K562 (cell line): ENCODE measurements around the gene SNX19. TPM values are rescaled to one million over a fixed set of nuclear protein-coding genes. Genes with fewer than 3 reads are reported as not detected.
A peak's percentile ranks its signal among the peaks of the same experiment; 100 is the strongest.

Source experiments
- ATAC-seq: fragments of 200-7000 bp; cut with Tn5 transposase; 3 replicates; pipeline ENCODE4 v1.9.1; 2020; ENCODE audit warnings: moderate library complexity
- BruUV-seq: library from RNA; stranded (reverse); fragments of 400-500 nt; replicated peaks from 2 replicates; lab custom pipeline; 2021; lab: Mats Ljungman, UMichigan
- CTCF ChIA-PET: fragments of 300-600 bp; formaldehyde crosslinking; extraction: SDS; loops from one replicate; lab custom pipeline; 2021; ENCODE audit warnings: low intra/inter-chr PET ratio; lab: Yijun Ruan, JAX
- POLR2A ChIA-PET: fragments of 300-600, 350-650 bp; sonication (Branson Sonifier 250); formaldehyde crosslinking; extraction: SDS; loops from one replicate; lab custom pipeline; 2021; ENCODE audit warnings: antibody characterized with exemption, inconsistent platforms; lab: Yijun Ruan, JAX
- DNase-seq, 4 experiments: peaks; one replicate each; pipeline versions ENCODE4 v3.0.0 to v3.0.0-alpha.2; 2011 to 2018; ENCODE audit warnings: low spot score in 3 of 4, mixed read lengths in 3 of 4; ENCODE audit errors: extremely low read depth in 1 of 4
- FAIRE-seq: peaks from 2 replicates; lab custom pipeline; 2011; peaks lifted over from hg19 to GRCh38; lab: Jason Lieb, UNC
- H2AFZ ChIP-seq: 2 replicates; pipeline ENCODE4 v1.6.0; 2011; ENCODE audit warnings: low read depth, low read length, control low read depth, inconsistent platforms
- H3K27ac ChIP-seq: fragments of 200-600 bp; 3 replicates; pipeline ENCODE4 v1.8.0; 2011; ENCODE audit warnings: low read depth, mild to moderate bottlenecking, control low read depth, inconsistent platforms, low read length, moderate library complexity, mixed read lengths; ENCODE audit errors: extremely low read depth
- H3K27me3 ChIP-seq, 2 experiments: fragments of 300-600 bp in 1 of 2; 2 replicates in 1 of 2; 3 replicates in 1 of 2; pipeline versions ENCODE4 v1.6.0 to v1.8.0; 2011; ENCODE audit warnings: inconsistent platforms in 2 of 2, low read length in 2 of 2, mild to moderate bottlenecking in 1 of 2, mixed read lengths in 1 of 2, moderate library complexity in 1 of 2; ENCODE audit not compliant: control insufficient read depth in 2 of 2, insufficient read depth in 2 of 2
- H3K36me3 ChIP-seq: fragments of 300-600 bp; 3 replicates; pipeline ENCODE4 v1.8.0; 2011; ENCODE audit warnings: mild to moderate bottlenecking, low read length, inconsistent platforms; ENCODE audit not compliant: control insufficient read depth, insufficient read depth
- H3K4me1 ChIP-seq, 2 experiments: fragments of 200-600 bp in 1 of 2; replicated peaks in 1 of 2; 2 replicates in 1 of 2; 3 replicates in 1 of 2; pipeline versions ENCODE4 v1.5.1 to v1.8.0; 2011; ENCODE audit warnings: inconsistent platforms in 2 of 2, low read length in 2 of 2, mild to moderate bottlenecking in 1 of 2, mixed read lengths in 1 of 2, moderate library complexity in 1 of 2; ENCODE audit not compliant: control insufficient read depth in 2 of 2, insufficient read depth in 2 of 2
- H3K4me2 ChIP-seq: 2 replicates; pipeline ENCODE4 v1.6.1; 2011; ENCODE audit warnings: low read length, control low read depth, inconsistent platforms, mixed read lengths; ENCODE audit not compliant: insufficient read depth
- H3K4me3 ChIP-seq: fragments of 200-600 bp; sonication (generic), shearing (Covaris generic); 2 replicates; pipeline ENCODE4 v1.5.1; 2016; ENCODE audit warnings: control low read depth, inconsistent platforms
- H3K79me2 ChIP-seq: fragments of 200-600 bp; 3 replicates; pipeline ENCODE4 v1.8.0; 2011; ENCODE audit warnings: low read length, inconsistent platforms; ENCODE audit not compliant: control insufficient read depth, insufficient read depth
- H3K9ac ChIP-seq, 2 experiments: 2 replicates each; pipeline versions ENCODE4 v1.6.0 to v1.6.1; 2011; ENCODE audit warnings: low read depth in 2 of 2, low read length in 2 of 2, control low read depth in 1 of 2, inconsistent platforms in 1 of 2, mild to moderate bottlenecking in 1 of 2, mixed read lengths in 1 of 2; ENCODE audit not compliant: insufficient read depth in 1 of 2
- H3K9me1 ChIP-seq: one replicate; pipeline ENCODE4 v1.6.0; 2011; ENCODE audit warnings: inconsistent platforms, mild to moderate bottlenecking, low read length, moderate library complexity; ENCODE audit not compliant: control insufficient read depth, insufficient read depth
- H3K9me3 ChIP-seq: replicated peaks from 2 replicates; pipeline ENCODE4 v1.5.1; 2011; ENCODE audit warnings: low read depth, low read length, inconsistent platforms; ENCODE audit not compliant: control insufficient read depth, insufficient read depth
- H4K20me1 ChIP-seq: replicated peaks from 2 replicates; pipeline ENCODE4 v1.6.1; 2011; ENCODE audit warnings: low read length, inconsistent platforms, mixed read lengths; ENCODE audit not compliant: control insufficient read depth, insufficient read depth
- ARID3A ChIP-seq: IDR thresholded peaks from 2 replicates; pipeline ENCODE4 v1.6.1; 2012; ENCODE audit warnings: low read depth, low read length, improper control_type of control experiment, borderline replicate concordance
- ETV1 ChIP-seq: fragments of 450-650 bp; conservative IDR thresholded peaks from 2 replicates; pipeline ENCODE4 v1.6.1; 2016; ENCODE audit warnings: missing genetic modification characterization, control low read depth, low read depth, missing compliant biosample characterization
- GTF2A2 ChIP-seq: IDR thresholded peaks from 2 replicates; pipeline ENCODE4 v1.6.1; 2016; ENCODE audit warnings: mild to moderate bottlenecking, missing genetic modification characterization, missing compliant biosample characterization
- HNRNPK ChIP-seq: fragments of 200-400 bp; formaldehyde crosslinking; IDR thresholded peaks from one replicate; pipeline ENCODE4 v1.6.1; 2018; ENCODE audit warnings: mild to moderate bottlenecking, low read depth, low read length; ENCODE audit not compliant: poor library complexity, severe bottlenecking
- MBD2 ChIP-seq: sonication (generic); IDR thresholded peaks from 2 replicates; pipeline ENCODE4 v1.6.1; 2016; ENCODE audit warnings: low read depth, borderline replicate concordance
- RFX1 ChIP-seq: fragments of 450-650 bp; IDR thresholded peaks from 2 replicates; pipeline ENCODE4 v1.6.1; 2016; ENCODE audit warnings: mild to moderate bottlenecking, moderate library complexity
- ZNF511 ChIP-seq: sonication (generic); formaldehyde crosslinking; IDR thresholded peaks from 2 replicates; pipeline ENCODE4 v1.8.0; 2022; ENCODE audit warnings: mild to moderate bottlenecking, missing genetic modification reagents
- ZNF518B ChIP-seq: fragments of 250-450 bp; sonication (Bioruptor Pico); IDR thresholded peaks from 2 replicates; pipeline ENCODE4 v1.5.0; 2021; ENCODE audit warnings: mild to moderate bottlenecking, moderate library complexity
- ZNF740 ChIP-seq, 3 experiments: fragments of 200-800 bp in 1 of 3; sonication (Bioruptor generic) in 1 of 3; sonication (generic) in 1 of 3; formaldehyde crosslinking in 1 of 3; IDR thresholded peaks; 2 replicates each; pipeline versions ENCODE4 v1.6.1 to v1.8.0; 2016 to 2022; ENCODE audit warnings: mild to moderate bottlenecking in 2 of 3, missing compliant biosample characterization in 2 of 3, missing genetic modification characterization in 2 of 3, missing genetic modification reagents in 1 of 3
- WGBS: fragments of 100-300 bp; shearing (Covaris generic); methylation state at CpG from one replicate; pipeline ENCODE4 v1.1.6; 2016; ENCODE audit warnings: low coverage, mixed read lengths; ENCODE audit not compliant: insufficient coverage; ENCODE audit errors: missing lambda C conversion rate; 5-methylcytosine and 5-hydroxymethylcytosine counted together
- in situ Hi-C: fragments of 300-500 bp; cut with MboI; formaldehyde crosslinking; loops from 4 replicates; pipeline ENCODE4 v1.15.0; 2018; ENCODE audit warnings: inconsistent platforms, mixed read lengths
- intact Hi-C: fragments of 100-400 bp; cut with micrococcal nuclease; formaldehyde crosslinking; loops from 2 replicates; pipeline ENCODE4 v1.14.2; 2022
- polyA plus RNA-seq, 8 experiments: library from polyadenylated mRNA; depleted of rRNA in 4 of 8; stranded (reverse) in 5 of 8; unstranded in 3 of 8; fragments of >200 nt; fragmentation: Nextera tagmentation in 2 of 8; fragmentation: Illumina TruSeq in 1 of 8; extraction: Ambion mirVana in 2 of 8; extraction: Trizol in 1 of 8; gene quantifications; 2 replicates each; pipeline versions ENCODE4 v1.2.1 to v1.2.3, GENCODE V29; 2011 to 2014; ENCODE audit warnings: inconsistent platforms in 1 of 8, missing spikeins in 1 of 8
- total RNA-seq, 7 experiments: library from RNA; depleted of rRNA in 6 of 7; stranded (reverse); fragments of >200 nt in 6 of 7; fragmentation: Illumina TruSeq in 2 of 7; extraction: Trizol in 2 of 7; gene quantifications; 2 replicates each; pipeline versions ENCODE4 v1.2.1 to v1.2.3, GENCODE V29; 2011 to 2021; ENCODE audit warnings: low replicate concordance in 1 of 7

Gene SNX19
- total and polyA plus RNA-seq, 9 of the 15 experiments (the other 6 are each of a cell fraction or from before 2014, with no cell fraction given) = 2.2 to 31.3 (median 19.6) TPM

- FAIRE-seq = no peak
Observed at GRCh38 chr11:130831506-130831905, 84.8 kb downstream of the SNX19 start.

GRCh38 chr11:130830566-130830965, 85.7 kb downstream of the SNX19 start:
- Histone ChIP-seq H3K79me2 (no peaks in the 10 kb centered on the region), H3K27ac (no peak overlapping the region), H3K36me3 (no peaks in the 10 kb centered on the region), H3K4me1 (no peaks in the 10 kb centered on the region), H3K4me2 (no peak overlapping the region), H3K27me3 (peaks cover 0 to 25% of the 10 kb centered on the region in 2 experiments; a peak in 2 of 5 replicates), H3K9me3 (no peaks in the 10 kb centered on the region), H4K20me1 (0 out of 2 replicates have a peak, but pooled peaks cover 3% of the 10 kb centered on the region), H3K9ac (no peak overlapping the region), H2AFZ (no peak overlapping the region), H3K4me3 (no peak overlapping the region), H3K9me1 (no peaks in the 10 kb centered on the region)
- CTCF ChIA-PET = no interaction called here
- no TSS peak for BruUV-seq
- ATAC-seq (no peak), DNase-seq (no peak), FAIRE-seq (no peak)
- 0% methylated on average over 6 of the region's 6 CpGs for WGBS
- in situ Hi-C loops (no loop called here), intact Hi-C loops (no loop called here)
- POLR2A ChIA-PET = no interaction called here
- no peak for TF ChIP-seq MBD2
- TF ChIP-seq ARID3A = no peak
- TF ChIP-seq ZNF511 (CRISPR knock-in tag) = no peak
- no peak for TF ChIP-seq ZNF740 (CRISPR knock-in tag; IDR thresholded peaks at IDR 0.05)
- TF ChIP-seq ZNF740 (tag; IDR thresholded peaks at IDR 0.05) = no peak
- no peak for TF ChIP-seq GTF2A2
- no peak for TF ChIP-seq ZNF518B (CRISPR knock-in tag)

More at GRCh38 chr11:130831506-130831905, 84.8 kb downstream of the SNX19 start:
- ChIA-PET POLR2A (no interaction called here), CTCF (no interaction called here)
- H3K4me2 ChIP-seq = no peak overlapping the region
- H2AFZ ChIP-seq = no peak overlapping the region
- no peaks in the 10 kb centered on the region for H3K79me2 ChIP-seq
- H3K9me3 ChIP-seq = no peaks in the 10 kb centered on the region
- in situ Hi-C loops = no loop called here
- H3K4me1 ChIP-seq = no peaks in the 10 kb centered on the region
- WGBS = 0% methylated on average over 6 of the region's 7 CpGs
- H3K36me3 ChIP-seq = no peaks in the 10 kb centered on the region
- no TSS peak for BruUV-seq
- intact Hi-C loops = no loop called here
- DNase-seq (no peak), ATAC-seq (no peak)
- TF ChIP-seq RFX1 = peak; percentile 71
- no peak for TF ChIP-seq HNRNPK
- no peak for TF ChIP-seq ETV1 (tag)
- H4K20me1 ChIP-seq = 0 out of 2 replicates have a peak, but pooled peaks cover 1% of the 10 kb centered on the region
- no peak overlapping the region for H3K4me3 ChIP-seq
- H3K9me1 ChIP-seq = no peaks in the 10 kb centered on the region
- no peak overlapping the region for H3K9ac ChIP-seq
- no peak overlapping the region for H3K27ac ChIP-seq
- peaks cover 0 to 22% of the 10 kb centered on the region in 2 experiments; a peak in 2 of 5 replicates for H3K27me3 ChIP-seq
